Measurements from ENCODE around the gene PTPRH. TPM values are rescaled to one million over a fixed set of nuclear protein-coding genes. Genes with fewer than 3 reads are reported as not detected.

PTPRH gene
- polyA plus RNA-seq, 1 experiment = 1.3 TPM

DNA sequence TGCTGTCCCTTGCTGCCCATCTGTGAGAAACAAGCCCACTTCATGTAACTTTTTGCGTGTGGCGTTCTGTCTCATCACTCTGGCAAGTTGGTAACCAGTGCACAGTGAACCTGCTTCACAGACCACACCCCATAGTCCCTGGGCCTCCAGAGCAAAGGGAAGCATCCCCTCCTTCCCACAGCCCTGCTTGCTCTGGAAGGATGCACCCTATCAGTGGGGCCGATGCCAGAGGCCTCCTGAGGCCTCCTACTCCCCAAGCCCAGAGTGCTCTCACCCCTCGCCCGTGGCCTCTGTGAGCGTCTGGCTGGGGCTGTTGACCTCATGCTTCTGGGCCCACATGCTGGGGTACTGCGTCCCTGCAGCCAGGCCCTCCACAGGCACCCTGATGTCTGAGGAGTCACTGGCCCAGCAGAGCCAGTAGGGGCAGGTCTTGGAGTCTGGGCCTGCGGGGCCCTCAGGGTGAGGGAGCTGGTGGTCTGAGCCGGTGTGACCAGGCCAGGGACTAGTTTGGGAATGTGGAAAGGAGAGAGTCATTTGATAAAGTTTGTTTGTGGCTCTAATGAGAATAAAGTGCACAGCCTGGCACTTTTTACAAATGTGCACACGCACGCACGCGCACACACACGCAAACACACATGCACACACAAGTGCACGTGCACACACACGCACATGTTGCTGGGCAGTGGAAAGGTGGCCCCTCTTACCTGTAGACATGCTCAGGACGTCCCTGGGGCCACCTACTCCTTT is 14.2 kb upstream of the PTPRH start:
- TF ChIP-seq, protein P1, sequence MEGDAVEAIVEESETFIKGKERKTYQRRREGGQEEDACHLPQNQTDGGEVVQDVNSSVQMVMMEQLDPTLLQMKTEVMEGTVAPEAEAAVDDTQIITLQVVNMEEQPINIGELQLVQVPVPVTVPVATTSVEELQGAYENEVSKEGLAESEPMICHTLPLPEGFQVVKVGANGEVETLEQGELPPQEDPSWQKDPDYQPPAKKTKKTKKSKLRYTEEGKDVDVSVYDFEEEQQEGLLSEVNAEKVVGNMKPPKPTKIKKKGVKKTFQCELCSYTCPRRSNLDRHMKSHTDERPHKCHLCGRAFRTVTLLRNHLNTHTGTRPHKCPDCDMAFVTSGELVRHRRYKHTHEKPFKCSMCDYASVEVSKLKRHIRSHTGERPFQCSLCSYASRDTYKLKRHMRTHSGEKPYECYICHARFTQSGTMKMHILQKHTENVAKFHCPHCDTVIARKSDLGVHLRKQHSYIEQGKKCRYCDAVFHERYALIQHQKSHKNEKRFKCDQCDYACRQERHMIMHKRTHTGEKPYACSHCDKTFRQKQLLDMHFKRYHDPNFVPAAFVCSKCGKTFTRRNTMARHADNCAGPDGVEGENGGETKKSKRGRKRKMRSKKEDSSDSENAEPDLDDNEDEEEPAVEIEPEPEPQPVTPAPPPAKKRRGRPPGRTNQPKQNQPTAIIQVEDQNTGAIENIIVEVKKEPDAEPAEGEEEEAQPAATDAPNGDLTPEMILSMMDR (IDR thresholded peaks at IDR 0.05; ENCODE audit: low read depth, low read length) = no peak
- ChIA-PET POLR2A (no interaction called here), CTCF (no interaction called here)
- Histone ChIP-seq H3K9me3 (ENCODE audit: control insufficient read depth, insufficient read depth, low read length) (peaks cover 7% of the 10 kb centered on the region), H3K27me3 (ENCODE audit: control insufficient read depth, insufficient read depth, low read length) (no peaks in the 10 kb centered on the region), H3K27ac (ENCODE audit: low read depth, low read length) (no peak overlapping the region), H3K4me3 (ENCODE audit: low read depth, low read length) (no peak overlapping the region)
- DNase-seq (ENCODE audit: low read depth, low spot score) = no peak

DNA sequence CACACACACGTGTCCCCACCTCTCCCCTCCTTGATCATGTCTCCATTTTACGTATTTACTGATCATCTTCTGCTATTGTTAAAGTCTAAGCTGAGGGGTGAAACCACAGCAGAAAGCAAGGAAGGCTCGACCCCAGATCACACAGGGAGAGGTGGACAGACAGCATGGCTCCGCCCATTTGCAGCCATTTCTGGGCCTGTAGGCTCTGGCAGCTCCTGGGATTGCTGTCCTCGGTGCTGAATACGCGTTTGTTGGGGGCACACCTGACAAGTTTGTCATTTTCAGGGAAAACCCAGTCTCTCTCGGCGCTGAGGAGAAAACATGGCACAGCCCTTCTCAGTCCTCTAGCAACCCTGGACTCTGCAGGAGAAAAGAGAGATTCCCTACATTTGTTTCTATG is 11.2 kb upstream of the PTPRH start:
- H3K4me3 ChIP-seq (ENCODE audit: low read depth, low read length) = no peak overlapping the region
- ChIA-PET CTCF (no interaction called here), POLR2A (no interaction called here)
- TF ChIP-seq, protein P1 (IDR thresholded peaks at IDR 0.05; ENCODE audit: low read depth, low read length) = no peak
- no peaks in the 10 kb centered on the region for H3K27me3 ChIP-seq (ENCODE audit: control insufficient read depth, insufficient read depth, low read length)
- DNase-seq (ENCODE audit: low read depth, low spot score) = no peak
- peaks cover 7% of the 10 kb centered on the region for H3K9me3 ChIP-seq (ENCODE audit: control insufficient read depth, insufficient read depth, low read length)
- no peak overlapping the region for H3K27ac ChIP-seq (ENCODE audit: low read depth, low read length)

GRCh38 chr19:55216461-55217198 is 7.3 kb upstream of the PTPRH start:
- Histone ChIP-seq H3K27ac (ENCODE audit: low read depth, low read length) (peak overlapping the region; percentile 89), H3K4me3 (ENCODE audit: low read depth, low read length) (peak overlapping the region; percentile 62), H3K27me3 (ENCODE audit: control insufficient read depth, insufficient read depth, low read length) (no peaks in the 10 kb centered on the region), H3K9me3 (ENCODE audit: control insufficient read depth, insufficient read depth, low read length) (peaks cover 22% of the 10 kb centered on the region)
- peak; percentile 97 for DNase-seq (ENCODE audit: low read depth, low spot score)
- TF ChIP-seq, protein P1 (IDR thresholded peaks at IDR 0.05; ENCODE audit: low read depth, low read length) = peak; percentile 24
- POLR2A ChIA-PET = interaction anchor here (1.0 to 1.3 kb wide), 3 partner anchors 27 to 191 kb away, joined by 3 to 26 read pairs (median 6); partner anchors contain the start of genes PPP6R1 and UBE2S
- CTCF ChIA-PET = no interaction called here

DNA sequence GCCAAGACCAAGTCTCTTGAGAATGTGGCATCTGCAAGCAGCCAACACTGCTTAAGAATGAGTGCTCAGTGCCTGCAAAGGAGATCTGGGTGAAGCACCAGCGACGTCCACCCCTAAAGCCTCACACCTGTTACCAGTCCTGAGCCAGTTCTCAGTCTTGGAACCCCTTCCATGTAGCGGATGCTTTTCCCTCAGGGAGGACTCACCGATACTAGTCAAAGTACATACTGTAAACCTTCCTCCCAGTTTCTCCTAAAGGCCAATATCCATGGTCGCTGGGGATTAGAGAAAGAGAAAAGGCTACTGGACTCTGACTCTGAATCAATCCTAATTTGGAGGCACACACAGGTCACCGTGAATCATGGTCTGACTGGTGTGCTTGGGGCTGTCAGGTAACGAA is 4.2 kb upstream of the PTPRH start:
- H3K9me3 ChIP-seq (ENCODE audit: control insufficient read depth, insufficient read depth, low read length) = peaks cover 15% of the 10 kb centered on the region
- no peak overlapping the region for H3K4me3 ChIP-seq (ENCODE audit: low read depth, low read length)
- ChIA-PET CTCF (no interaction called here), POLR2A (no interaction called here)
- H3K27ac ChIP-seq (ENCODE audit: low read depth, low read length) = no peak overlapping the region
- DNase-seq (ENCODE audit: low read depth, low spot score) = no peak
- TF ChIP-seq, protein P1 (IDR thresholded peaks at IDR 0.05; ENCODE audit: low read depth, low read length) = no peak
- H3K27me3 ChIP-seq (ENCODE audit: control insufficient read depth, insufficient read depth, low read length) = no peaks in the 10 kb centered on the region

GRCh38 chr19:55212447-55212846 is 3.1 kb upstream of the PTPRH start:
- no peak overlapping the region for H3K4me3 ChIP-seq (ENCODE audit: low read depth, low read length)
- POLR2A ChIA-PET = no interaction called here
- TF ChIP-seq, protein P1 (IDR thresholded peaks at IDR 0.05; ENCODE audit: low read depth, low read length) = no peak
- no peak for DNase-seq (ENCODE audit: low read depth, low spot score)
- CTCF ChIA-PET = no interaction called here
- no peak overlapping the region for H3K27ac ChIP-seq (ENCODE audit: low read depth, low read length)
- H3K9me3 ChIP-seq (ENCODE audit: control insufficient read depth, insufficient read depth, low read length) = peaks cover 15% of the 10 kb centered on the region
- H3K27me3 ChIP-seq (ENCODE audit: control insufficient read depth, insufficient read depth, low read length) = no peaks in the 10 kb centered on the region
